SK-N-SH (cell line): Measurements from ENCODE around the gene SYT14.

ENCODE experiments used
- CTCF ChIP-seq: fragments of 200-600 bp; sonication (generic); IDR thresholded peaks from 2 replicates; pipeline ENCODE4 v1.6.1; 2017; ENCODE audit warnings: antibody characterized with exemption, mild to moderate bottlenecking, moderate library complexity
- ELF1 ChIP-seq: IDR thresholded peaks from 2 replicates; pipeline ENCODE4 v1.4.0; 2012
- EP300 ChIP-seq, 2 experiments: IDR thresholded peaks; 2 replicates each; pipeline versions ENCODE4 v1.4.0 to v1.6.1; 2012; ENCODE audit warnings: borderline replicate concordance in 1 of 2, low read depth in 1 of 2, low read length in 1 of 2
- TAF1 ChIP-seq: IDR thresholded peaks from 2 replicates; pipeline ENCODE4 v1.6.1; 2012; ENCODE audit warnings: low read depth, mild to moderate bottlenecking, low read length, moderate library complexity, borderline replicate concordance
- TEAD4 ChIP-seq: IDR thresholded peaks from 2 replicates; pipeline ENCODE4 v1.4.0; 2012; ENCODE audit warnings: mild to moderate bottlenecking, borderline replicate concordance; ENCODE audit not compliant: insufficient read depth

GRCh38 chr1:210093461-210093860 is 155.4 kb downstream of the SYT14 start:
- TF ChIP-seq CTCF, result no peak
- no peak for TF ChIP-seq TEAD4
- no peak for TF ChIP-seq TAF1
- no peak; a peak in 1 of 4 replicates for TF ChIP-seq EP300 (IDR thresholded peaks at IDR 0.05; ENCODE audit: borderline replicate concordance in 1 of 2, low read depth in 1 of 2, low read length in 1 of 2)
- TF ChIP-seq ELF1, result no peak
